CD4-positive, alpha-beta T cell treated with Interleukin-1 beta for 1 hour (primary cell): ENCODE measurements around the gene CYTH3.
"Not testable (repeated sequence)": the region's sequence is repeated elsewhere in the genome, so short reads cannot be mapped to it uniquely, and the experiment has no call there.

Experiments
- DNase-seq, 2 donors: peaks; one replicate each; pipeline ENCODE4 v3.0.0-alpha.2; 2020 to 2022

Gene CYTH3, protein sequence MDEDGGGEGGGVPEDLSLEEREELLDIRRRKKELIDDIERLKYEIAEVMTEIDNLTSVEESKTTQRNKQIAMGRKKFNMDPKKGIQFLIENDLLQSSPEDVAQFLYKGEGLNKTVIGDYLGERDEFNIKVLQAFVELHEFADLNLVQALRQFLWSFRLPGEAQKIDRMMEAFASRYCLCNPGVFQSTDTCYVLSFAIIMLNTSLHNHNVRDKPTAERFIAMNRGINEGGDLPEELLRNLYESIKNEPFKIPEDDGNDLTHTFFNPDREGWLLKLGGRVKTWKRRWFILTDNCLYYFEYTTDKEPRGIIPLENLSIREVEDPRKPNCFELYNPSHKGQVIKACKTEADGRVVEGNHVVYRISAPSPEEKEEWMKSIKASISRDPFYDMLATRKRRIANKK

DNA sequence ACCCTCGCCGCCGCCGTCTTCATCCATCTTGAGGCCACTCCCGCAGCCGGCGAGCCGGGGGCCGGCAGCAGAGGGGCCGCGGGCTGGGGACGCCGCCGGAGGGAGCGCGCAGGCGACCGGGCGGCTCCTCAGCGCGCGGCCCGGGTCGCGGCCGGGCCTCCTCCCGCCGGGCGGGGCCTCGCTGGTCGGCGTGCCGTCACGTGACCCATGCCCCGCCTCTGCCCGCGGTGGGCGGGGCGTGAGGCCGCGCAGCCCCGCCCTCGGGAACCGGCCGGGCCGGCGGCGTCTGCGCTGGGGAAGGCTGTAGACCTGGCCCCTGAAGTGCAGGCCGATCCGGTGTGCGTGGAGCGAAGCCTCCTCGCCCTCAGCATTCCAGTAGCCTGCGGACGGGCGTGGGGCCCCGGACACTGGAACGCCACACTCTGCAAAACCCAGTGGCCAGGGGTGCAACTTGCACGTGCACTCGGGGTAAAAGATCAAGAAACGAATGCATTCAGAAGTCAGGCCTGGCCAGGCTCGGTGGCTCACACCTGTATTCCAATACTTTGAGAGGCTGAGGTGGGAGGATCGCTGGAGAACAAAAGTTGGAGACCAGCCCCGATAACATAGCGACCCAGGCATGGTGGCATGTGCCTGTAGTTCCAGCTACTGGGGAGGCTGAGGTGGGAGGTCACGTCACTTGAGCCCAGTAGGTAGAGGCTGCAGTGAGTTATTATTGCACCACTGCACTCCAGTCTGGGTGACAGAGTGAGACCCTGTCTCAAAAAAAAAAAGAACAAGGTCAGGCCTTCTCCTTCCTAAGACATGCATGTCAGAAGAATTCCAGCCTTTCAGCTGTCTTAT, at the start of gene CYTH3:
CYTH3 (minus strand) TSS at position 144 of the 843 bp plus-strand sequence; CDS start at position 27, 117 bp downstream.
- DNase-seq: peak; percentile 82 to 86

DNA sequence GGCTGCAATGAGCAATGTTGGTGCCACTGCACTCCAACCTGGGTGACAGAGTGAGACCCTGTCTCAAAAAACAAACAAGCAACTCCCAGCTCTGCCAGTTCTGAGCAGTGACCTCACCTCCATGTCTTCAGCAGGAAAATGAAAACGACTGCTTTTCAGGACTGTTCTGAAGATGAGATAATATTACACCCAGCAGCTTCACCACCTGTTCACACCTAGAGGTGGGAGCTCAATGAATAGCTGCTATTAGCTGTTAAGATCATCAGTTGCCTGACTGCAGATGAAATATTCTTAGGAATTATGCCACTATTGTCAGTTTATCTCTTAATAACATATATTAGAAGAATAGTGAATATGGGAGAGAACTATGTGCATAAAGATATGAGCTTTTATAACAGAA, 48.4 kb upstream of the CYTH3 start:
- no peak for DNase-seq

DNA sequence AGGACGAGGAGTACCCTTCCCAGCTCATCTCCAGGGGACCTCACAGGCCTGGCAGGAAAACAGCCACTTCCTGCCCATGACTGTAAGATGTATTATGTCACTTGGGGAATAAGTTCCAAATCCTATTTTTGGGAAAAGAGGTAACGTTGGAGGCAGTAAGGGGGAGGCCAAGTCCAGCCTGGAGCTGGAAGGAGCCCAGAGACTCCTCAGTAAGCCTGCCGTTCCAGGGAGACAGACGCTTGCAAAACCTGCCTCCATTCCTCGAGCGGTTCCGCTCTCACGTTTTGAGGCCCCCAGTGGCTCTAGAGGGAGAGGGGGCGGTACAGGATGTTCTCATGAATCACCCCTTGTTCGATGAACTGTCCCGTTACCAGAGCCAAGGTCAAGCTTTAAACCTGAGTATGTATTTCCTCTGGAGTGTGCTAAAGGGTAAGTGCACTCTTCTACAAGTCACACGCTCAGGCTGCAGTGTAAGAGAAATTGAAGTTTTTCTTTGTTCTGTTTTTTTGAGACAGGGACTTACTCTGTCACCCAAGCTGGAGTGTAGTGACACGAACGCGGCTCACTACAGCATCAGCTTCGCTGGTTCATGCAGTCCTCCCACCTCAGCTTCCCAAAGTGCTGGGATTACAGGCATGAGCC, 45.5 kb upstream of the CYTH3 start:
- DNase-seq: no peak

DNA sequence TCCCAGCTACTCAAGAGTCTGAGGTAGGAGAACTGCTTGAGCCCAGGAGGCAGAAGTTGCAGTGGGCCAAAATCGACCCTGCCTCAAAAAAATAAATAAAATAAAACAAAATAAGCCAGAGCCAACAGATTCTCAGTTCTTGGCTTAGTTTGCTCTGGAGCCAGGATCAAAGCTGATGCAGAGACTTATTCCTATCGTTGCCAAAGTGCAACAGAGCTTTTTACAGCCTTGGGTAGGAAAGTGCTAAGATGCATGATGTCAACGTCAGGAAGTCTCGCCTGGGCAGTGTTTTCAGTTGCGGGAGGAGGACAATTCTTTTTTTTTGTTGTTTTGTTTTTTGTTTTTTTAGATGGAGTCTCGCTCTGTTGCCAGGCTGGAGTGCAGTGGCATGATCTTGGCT, 43.8 kb upstream of the CYTH3 start:
- DNase-seq: no peak

DNA sequence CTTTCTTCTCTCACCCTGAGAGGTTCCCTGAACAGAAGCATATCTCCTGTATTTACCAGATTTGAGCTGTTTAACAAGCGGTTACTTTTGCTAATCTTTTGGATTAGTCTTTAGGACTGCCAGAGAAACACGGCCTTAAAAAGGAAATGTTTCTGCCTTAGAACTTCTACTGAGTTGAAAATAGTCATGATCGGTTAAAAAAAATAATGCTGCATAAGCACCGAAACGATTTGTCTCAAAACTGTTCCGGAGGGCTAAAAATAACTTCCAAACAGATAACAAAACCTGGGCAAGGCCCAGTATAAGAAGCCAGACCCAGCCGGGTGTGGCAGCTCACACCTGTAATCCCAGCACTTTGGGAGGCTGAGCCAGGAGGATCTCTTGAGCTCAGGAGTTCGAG, 43.3 kb upstream of the CYTH3 start:
- no peak for DNase-seq

DNA sequence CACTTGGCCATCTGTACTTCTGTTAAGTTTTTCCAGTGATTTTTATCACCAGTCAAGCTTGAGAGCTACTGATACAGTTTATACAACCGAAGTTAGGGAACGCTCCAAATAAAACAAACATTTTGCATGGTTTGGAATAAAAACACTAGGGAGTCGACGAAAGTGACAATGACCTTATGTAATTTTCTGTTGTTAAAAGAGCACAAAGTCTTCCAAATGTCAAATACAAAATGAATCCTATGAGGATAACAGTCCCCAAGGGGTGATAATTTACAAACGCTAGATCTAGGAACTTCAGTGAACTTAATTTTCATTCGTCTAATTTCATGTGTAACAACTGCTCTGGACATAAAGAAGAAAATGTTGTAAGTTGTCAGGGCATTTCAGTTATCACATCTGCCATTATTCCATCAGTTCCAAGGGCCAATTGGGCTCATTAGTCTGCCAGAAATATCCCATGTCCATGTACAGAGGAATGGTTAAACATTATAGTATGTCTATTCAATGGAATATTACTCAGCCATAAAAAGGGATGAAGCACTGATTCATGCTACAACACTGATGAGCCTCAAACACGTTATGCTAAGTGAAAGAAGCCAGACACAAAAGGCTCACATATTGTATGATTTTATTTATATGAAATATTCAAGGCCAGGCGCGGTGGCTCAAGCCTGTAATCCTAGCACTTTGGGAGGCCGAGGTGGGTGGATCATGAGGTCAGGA, 38.0 kb upstream of the CYTH3 start:
- DNase-seq: no peak

DNA sequence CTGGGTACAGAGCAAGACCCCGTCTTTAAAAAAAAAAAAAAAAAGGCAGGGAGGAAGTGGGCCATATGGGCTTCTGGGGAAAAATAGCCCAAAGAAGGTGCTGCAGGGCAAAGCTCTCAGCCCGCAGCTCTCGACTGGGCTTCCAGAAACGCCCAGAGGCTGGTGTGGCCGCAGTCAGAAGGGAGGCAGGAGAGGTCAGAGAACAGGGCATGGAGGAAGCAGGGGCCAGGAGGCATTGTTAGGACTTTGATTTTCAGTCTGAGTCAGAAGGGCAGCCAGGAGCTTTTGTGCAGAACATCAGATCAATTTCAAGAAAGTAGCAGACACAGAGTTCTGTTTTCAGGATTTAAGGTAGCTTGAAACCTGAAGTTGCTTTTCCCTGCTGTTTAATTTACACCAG, 35.3 kb upstream of the CYTH3 start:
- DNase-seq: no peak

DNA sequence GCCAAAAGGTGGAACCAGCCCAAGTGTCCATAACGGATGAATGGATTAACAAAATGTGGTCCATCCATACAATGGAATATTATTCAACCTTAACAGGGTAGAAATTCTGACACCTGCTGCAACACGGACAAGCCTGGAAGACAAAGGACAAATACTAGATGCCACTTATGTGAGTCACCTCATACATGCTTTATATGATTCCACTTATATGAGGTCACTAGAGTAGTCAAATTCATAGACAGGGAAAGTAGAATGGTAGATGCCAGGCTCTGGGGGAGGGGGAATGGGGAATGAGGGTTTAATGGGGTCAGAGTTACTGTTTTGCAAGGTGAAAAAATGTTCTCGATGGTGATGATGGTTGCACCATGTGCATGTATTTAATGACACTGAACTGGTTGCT, 34.0 kb upstream of the CYTH3 start:
- DNase-seq: no peak

DNA sequence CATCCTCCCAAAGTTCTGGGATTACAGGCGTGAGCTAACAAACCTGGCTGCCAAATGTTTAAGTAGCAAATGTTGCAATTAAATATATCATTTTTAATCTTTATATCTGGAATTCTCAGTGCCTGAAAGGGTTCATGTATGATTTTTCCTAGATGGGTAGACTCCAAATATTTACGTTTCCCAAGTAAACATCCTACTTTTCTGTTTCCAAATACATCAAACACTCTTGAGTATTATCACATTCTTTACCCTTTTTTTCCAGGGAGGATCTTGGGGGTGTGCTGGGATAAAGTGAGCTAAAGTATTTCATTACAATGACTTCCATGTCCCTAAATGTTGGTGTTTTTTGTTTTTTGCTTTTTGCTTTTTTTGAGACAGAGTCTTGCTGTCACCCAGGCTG, 32.9 kb upstream of the CYTH3 start:
- no peak for DNase-seq

DNA sequence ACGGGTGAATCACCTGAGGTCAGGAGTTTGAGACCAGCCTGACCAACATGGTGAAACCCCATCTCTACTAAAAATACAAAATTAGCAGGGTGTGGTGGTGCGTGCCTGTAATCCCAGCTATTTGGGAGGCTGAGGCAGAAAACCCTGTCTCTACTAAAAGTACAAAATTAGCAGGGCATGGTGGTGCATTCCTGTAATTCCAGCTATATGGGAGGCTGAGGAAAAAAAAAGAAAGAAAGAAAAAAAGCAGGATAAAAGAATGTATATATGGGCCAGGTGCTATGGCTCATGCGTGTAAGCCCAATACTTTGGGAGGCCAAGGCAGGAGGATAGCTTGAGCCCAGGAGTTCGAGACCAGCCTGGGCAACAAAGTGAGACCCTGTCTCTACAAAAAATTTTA, 29.0 kb upstream of the CYTH3 start:
- DNase-seq: not testable (repeated sequence)

DNA sequence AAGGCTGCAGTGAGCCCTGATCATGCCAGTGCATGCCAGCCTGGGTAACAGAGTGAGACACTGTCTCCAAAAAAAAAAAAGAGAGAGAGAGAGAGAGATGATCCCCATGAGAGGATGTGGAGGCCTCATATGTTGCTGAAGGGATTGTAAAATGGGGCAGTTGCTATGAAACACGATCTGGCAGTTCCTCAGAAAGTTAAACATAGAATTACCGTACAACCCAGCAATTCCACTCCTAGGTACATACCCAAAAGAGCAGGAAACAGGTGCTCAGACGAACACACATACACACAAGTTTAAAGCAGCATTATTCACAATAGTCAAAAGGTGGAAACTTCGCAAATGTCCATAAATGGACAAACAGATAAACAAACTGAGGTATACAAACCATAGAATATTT, 27.4 kb upstream of the CYTH3 start:
- DNase-seq: no peak

DNA sequence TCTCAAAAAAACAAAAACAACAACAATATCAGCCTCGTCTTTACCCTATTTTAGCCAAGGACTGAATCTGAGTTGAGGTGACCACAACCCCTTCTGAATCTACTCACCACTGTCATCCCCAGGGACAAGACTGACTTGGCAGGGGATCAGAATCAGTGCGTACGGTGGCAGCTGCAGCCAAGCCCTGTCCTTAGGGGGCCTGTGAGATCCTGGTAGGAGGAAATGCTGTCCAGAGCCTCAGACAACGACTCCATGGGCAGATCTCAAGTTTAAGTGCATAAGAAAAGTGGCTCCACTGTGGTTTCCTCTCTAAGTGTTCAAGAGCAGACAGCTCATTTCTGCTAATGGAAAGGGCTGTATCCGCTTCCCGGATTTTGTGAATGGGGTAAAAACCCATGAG, 22.4 kb upstream of the CYTH3 start:
- DNase-seq: no peak

DNA sequence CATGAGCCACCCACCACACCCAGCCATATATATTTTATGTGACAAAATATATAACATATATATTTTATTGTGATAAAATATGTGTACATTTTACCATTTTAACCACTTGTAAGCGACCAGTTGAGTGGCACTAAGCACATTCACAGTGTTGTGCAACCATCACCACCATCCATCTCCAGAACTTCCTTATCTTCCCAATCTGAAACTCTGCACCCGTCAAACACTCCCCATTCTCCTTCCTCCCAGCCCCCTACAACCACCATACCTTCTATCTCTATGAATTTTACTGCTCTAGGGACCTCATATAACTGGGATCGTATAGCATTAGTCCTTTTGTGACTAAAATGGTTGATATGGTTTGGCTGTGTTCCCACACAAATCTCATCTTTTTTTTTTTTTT, 20.8 kb upstream of the CYTH3 start:
- DNase-seq: no peak

DNA sequence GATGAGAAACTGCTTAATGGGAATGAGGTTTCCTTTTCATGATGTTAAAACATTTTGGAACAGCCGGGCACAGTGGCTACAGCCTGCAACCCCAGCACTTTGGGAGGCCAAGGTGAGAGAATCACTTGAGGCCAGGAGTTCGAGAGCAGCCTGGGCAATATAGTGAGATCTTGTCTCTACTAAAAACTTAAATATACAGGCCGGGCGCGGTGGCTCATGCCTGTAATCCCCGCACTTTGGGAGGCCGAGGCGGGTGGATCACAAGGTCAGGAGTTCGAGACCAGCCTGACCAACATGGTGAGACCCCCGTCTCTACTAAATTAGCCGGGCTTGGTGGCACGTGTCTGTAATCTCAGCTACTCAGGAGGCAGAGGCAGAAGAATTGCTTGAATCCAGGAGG, 19.5 kb upstream of the CYTH3 start:
- DNase-seq: not testable (repeated sequence)

DNA sequence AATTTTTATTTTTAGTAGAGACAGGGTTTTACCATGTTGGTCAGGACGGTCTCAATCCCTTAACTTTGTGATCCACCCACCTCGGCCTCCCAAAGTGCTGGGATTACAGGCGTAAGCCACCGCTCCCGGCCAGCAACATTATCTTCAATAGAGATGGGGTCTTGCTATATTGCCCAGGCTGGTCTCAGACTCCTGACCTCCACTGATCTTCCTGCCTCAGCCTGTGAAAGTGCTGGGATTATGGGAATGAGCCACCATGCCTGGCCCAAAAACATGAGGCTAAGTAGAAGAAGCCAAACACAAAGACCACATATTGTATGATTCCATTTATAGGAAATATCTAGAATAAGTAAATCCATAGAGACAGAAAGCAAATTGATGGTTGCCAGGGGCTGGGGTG, 19.1 kb upstream of the CYTH3 start:
- DNase-seq: no peak

DNA sequence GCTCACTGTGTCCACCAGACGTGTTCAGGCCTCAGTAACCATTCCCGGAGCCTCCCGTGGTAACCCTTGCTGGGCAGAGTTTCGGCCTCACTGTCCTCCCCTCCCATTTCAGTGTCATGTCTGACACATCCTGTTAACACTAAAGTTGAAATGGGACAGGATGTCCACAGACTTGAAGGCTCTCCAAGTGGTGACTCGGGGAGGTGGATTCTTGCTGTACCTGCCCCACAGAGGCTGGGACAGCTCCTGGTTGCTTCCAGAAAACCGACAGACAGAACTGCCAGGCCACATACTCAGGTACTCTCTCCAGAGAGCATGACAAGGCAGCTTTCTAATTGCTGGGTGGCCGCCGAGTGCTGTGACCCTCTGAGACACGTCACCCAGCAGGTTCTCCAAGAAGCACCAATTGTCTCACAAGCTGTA, 17.9 kb upstream of the CYTH3 start:
- DNase-seq: no peak

DNA sequence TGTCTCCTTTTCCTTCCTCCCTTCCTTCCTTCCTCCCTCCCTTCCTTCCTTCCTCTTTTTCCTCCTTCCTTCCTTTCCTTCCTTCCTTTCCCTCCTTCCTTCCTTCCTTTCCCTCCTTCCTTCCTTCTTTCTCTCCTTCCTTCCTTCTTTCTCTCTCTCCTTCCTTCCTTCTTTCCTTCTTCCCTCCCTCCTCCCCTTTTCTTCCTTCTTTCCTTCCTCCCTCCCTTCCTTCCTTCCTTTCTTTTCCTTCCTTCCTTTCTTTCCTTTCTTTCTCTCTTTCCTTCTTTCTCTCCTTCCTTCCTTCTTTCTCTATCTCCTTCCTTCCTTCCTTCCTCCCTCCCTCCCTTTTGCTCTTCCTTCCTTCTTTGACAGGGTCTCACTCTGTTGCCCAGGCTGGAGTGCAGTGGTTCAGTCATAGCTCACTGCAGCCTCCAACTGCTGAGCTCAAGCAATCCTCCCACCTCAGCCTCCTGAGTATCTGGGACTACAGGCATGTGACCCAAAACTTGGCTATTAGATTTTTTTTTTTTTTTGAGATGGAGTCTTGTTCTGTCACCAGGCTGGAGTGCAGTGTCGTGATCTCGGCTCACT, 15.9 kb upstream of the CYTH3 start:
- DNase-seq: no peak

DNA sequence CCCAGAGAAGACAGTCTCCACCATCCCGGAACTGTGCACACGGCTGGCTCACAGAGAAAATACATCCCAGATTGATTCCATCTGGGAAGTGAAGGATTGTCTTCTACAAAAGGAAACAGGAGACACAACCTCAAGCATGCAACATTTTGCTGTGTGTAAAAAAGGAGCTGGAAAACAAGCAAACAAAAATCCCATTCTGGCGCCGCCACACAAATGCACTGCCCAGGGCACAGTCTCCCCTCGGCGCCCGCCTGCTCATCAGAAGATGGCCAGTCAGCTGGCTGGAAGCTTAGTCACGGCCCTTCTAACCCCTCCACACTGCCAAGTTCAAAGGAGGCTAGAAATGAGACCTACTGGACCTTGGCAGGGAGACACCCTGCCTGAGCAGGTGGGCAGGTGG, 14.1 kb upstream of the CYTH3 start:
- no peak for DNase-seq

DNA sequence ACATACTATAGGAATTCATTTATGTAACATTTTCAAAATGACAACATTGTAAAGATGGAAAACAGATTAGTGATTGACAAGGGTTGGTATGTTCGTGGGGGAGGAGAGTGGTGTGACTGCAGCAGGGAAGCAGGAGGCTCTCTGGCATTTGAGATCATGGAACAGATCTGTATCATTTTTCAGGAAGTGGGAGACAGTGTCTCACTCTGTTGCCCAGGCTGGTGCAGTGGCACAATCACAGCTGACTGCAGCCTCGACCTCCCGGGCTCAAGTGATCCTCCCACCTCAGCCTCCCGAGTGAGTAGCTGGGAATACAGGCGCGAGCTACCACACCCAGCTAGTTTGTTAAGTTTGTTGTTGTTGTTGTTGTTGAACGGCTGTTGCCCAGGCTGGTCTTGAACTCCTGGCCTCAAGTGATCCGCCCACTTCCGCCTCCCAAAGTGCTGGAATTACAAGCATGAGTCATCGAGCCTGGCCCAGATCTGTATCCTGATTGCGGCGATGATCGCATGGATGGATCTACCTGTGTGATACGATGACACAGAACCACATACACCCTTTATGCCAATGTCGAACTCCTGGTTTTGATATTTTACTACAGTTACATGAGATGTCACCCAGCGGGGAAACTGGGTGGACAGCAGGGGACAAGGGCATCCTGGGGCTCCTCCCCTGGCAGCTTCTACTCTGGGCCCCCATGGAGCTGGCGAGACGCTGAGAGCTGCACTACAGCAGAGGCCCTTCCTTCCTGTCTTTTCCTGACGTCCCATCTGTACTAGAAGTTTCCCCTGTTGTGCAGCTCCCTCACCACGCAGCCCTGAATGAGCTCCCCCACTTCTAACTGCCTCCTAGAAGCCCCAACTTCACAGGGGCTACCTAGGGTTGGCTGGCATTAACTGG, 12.3 kb upstream of the CYTH3 start:
- no peak for DNase-seq

DNA sequence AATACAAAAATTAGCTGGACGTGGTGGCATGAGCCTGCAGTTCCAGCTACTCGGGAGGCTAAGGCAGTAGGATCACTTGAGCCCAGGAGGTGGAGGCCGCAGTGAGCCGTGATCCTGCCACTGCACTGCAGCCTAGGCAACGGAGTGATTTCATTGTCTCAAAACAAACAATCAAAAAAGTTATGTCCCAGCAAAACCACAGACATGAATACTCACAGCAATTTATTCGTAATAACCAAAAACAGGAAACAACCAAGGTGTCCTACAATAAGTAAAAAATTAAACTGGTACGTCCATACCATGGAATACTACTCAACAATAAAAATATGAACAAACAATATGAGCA, 11.6 kb upstream of the CYTH3 start:
- no peak for DNase-seq

DNA sequence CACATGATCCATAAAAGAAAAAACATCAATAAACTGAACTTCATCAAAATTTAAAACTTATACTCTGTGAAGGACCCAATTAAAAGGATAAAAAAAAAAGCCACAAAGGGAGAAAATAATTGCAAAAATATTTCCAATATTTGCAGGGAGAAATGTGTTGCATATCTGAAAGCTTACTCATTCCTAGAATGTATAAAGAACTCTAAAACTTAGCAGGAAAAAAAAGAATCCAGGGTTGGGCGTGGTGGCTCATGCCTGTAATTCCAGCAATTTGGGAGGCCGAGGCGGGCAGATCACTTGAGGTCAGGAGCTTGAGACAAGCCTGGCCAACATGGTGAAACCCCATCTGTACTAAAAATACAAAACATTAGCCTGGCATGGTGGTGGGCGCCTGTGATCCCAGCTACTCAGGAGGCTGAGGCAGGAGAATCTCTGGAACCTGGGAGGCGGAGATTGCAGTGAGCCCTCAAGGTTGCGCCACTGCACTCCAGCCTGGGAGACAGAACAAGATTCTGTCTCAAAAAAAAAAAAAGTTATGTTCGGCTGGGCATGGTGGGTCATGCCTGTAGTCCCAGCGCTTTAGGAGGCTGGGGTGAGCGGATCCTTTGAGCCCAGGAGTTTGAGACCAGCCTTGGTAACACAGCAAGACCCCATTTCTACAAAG, 11.1 kb upstream of the CYTH3 start:
- DNase-seq: not testable (repeated sequence)
